Measurements from ENCODE around the gene EIF4A3.
"Not testable (repeated sequence)": the region's sequence is repeated elsewhere in the genome, so short reads cannot be mapped to it uniquely, and the experiment has no call there.

EIF4A3 gene

DNA sequence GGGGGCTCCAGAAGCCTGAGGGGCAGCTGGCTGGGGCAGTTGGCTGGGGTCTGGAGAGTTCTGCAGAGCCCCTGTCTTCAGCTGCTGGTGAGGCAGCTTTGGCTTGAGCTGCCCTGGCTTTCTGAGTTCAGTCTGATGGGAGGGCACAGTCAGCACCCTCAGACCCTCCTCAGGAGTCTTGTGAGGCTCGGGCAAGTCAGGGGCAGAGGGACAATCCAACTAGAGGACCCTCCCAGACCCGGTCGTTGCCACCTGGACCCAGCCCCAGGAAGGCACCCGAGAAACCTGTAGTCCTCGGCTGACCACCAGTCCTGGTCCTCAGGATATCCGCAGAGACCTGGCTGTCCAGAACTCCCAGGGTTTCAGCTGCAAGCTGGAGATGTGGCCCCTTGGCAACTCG, 24.8 kb upstream of the EIF4A3 start:
- no peak for DNase-seq (ENCODE audit: low read depth)

DNA sequence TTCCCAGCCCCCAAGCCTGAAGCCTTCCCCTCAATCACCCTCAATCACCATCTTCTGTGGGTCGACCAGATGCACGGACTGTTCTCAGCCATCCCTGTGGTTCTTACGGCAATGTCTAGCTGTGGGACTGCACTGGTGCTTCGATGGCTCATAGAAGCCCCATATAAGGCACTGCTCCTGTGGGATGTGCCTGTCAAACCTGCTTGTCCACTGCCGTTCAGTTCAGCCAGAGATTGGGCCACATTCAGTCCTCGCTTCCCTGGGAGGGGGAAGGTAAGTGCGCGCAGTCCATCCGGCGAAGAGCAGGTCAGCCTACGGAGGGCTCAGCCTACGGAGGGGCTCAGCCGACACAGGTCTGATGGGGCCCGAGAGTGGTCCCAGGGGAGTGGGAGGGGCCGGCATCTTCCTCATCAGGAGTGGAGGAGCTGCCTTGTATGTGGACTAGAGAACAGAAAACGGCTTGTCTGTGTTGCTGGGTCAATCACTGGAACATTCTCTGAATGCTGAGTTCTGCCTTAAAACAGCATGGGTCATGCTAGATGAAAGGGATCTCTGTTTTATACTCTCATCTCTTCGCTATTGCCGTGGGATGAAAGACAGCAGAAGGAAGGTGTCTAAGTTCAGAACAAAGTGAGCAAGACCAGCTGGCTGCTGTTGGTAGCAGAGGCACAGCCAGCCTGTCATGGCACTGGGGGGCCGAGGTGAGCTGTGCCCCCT, 23.0 kb upstream of the EIF4A3 start, which contains the start of gene CARD14:
Gene CARD14, plus strand, starts transcription at position 247 of the 717 bp plus-strand sequence. CDS start 11,409 bp downstream, outside the sequence.
- no peak for DNase-seq (ENCODE audit: low read depth)

DNA sequence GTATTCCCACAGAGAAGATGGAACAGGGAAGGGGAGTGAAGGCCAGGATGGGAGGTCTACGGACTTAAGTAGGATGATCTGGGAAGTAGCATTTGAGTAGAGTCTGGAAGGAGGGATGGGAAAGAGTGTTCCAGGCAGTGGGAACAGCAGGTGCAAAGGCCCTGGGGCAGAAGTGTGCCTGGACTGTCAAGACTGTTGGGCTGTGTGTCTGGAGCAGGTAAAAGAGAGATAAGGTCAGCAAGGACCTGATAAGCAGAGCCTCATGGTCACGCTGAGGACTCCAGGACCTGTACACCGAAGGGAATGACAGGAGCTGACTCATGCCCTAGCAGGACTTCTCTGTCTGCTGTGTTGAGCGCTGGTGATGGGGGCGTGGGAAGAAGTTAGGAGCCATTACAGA, 22.2 kb upstream of the EIF4A3 start:
- DNase-seq (ENCODE audit: low read depth) = no peak

DNA sequence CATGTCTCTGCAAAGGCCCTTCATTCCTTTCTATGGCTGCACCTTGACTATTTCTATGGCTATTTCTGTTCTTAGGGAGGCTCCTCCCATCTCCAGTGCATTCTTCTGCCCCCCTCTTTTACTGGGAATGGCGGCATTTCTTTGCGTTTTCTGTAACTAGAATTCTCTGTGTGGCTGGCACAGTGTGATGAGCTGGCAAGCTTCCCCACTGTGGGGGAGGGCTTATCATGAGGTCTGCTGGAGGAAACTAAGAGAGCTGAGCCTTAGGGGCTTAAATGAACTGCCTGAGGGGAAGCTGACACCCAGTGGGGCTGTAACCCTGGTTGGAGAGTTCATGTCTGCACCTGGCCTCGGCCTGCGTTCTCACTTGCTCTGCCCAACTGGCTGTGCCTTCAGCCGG, 21.4 kb upstream of the EIF4A3 start:
- DNase-seq (ENCODE audit: low read depth) = no peak

DNA sequence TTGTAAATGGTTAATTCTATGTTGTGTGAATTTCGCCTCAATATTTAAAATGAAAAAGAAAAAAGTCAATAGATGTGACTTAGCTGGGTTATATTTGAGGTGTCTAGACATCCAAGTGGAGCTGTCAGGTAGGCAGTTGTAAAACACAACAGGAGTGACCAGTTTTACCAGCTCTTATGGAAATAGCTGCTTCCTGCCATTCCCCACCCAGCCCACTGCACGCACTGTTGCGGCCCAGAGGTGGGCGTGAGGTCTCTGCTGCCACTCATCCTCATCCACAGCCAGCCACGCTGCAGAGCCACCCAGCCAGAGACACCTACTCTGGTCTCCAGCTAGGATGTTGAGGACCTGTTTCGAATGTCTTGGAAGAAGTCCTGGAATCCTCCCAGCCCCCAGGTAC, 19.5 kb upstream of the EIF4A3 start:
- no peak for DNase-seq (ENCODE audit: low read depth)

DNA sequence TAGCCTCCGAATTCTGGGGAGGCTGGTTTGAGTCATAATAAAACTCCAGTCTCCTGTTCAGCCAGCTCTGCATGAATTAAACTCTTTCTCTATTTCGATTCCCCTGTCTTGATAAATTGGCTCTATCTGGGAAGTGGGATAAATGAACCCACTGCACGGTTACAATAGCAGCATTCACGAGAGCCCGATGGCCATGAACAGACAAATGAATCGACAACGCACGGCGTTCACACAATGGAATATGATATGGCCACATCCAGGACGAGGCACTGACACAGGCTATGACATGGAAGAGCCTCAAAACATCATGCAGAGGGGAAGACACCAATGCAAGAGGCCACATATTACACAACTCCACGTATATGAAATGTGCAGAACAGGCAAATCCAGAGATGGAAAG, 17.3 kb upstream of the EIF4A3 start:
- DNase-seq (ENCODE audit: low read depth) = no peak

DNA sequence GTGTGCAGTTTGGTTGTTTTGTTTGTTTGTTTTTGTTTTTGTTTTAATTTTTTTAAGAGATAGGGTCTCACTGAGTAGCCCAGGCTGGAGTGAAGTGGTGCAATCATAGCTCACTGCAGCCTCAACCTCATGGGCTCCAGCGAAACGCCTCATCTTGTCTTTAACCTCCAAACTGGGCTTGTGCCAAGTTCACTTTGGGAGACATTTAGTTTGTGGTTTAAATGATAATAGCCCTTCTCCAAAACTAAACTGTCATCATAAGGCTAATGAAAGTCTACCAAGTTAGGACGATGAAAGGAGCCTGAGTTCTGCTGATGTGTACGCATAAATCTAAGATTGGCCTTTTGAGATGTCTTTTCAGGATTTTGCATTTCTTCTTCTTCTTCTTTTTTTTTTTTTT, 16.4 kb upstream of the EIF4A3 start:
- DNase-seq (ENCODE audit: low read depth) = no peak

DNA sequence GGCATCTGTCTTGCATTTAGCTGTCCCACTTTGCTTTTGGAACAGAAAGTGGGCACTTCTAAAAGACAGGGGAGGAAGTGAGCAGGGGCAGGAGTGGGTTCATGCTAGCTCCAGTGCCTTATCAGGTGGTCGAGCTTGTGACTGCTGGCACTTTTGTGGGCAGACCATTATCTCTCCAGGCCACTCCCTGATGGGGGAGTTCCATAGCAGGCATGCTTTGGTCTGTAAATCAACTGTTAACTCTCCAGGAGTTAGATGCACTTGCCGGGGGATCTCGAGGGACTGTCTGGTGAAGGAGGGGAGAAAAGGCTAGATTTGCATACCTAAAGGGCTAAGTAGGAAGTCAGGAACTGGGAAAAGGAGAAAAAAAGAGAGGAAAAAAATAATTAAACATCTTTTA, 13.6 kb upstream of the EIF4A3 start:
- no peak for DNase-seq (ENCODE audit: low read depth)

DNA sequence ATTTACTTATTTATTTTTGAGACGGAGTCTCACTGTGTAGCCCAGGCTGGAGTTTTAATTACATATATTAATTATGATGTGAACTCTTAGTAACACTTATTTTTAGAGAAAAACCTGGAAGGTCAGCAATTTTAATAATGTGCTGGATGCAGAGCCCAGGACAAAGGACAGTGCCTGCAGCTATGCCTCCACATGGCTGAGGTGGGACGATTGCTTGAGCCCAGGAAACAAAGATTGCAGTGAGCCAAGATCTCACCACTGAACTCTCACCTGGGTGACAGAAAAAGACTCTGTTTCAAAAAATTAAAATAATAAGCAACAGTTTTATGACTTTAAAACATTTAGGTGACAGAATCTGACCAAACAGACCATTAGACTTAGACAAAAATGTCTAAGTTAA, 11.9 kb upstream of the EIF4A3 start:
- DNase-seq (ENCODE audit: low read depth) = no peak

DNA sequence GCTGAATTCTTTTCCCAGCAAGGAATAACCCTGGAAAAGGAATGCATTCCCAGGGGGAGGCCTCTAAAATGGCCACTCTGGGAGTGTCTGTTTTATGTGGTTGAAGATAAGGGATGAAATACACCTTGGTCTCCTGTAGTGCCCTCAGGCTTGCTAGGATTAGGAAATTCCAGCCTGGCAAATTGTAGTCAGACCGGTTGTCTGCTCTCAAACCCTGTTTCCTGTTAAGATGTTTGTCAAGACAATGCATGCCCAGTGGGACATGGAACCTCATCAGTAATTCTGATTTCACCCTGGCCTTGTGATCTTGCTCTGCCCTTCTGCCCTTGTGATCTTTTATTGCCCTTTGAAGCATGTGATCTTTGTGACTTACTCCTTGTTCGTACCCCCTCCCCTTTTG, 8.7 kb upstream of the EIF4A3 start:
- DNase-seq (ENCODE audit: low read depth) = not testable (repeated sequence)

DNA sequence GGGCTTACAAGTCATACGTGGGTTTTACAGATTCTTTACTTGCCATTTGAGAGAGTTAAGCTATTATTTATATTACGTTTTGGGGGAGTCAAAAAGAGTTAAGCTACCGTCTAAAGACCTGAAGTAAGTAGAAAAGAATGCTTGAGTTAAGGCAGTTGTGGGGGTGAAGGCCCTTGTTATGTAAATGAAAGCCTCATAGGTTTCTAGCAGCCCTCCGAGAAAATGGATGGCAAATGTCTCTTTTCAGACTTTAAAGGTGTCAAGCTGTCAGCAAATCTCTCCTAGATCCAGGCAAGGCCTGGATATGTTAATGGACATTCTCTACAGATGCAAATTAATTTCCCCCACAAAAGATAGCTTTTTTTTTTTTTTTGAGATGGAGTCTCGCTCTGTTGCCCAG, 7.2 kb upstream of the EIF4A3 start:
- DNase-seq (ENCODE audit: low read depth) = no peak

DNA sequence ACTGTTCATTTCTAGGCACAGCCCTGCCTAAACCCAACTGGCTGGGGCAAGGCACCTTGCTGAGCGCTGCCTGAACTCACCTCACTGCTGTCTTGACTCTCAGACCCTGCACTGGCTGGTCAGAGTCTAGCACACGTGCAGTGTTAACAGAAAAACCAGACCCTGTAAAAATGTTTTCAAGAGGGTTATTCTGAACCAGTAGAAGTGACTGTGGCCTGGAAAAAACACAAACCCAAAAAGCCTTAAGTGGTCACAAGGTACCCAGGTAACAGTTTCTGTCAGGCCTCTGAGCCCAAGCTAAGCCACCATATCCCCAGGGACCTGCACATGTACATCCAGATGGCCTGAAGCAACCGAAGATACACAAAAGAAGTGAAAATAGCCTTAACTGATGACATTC, 6.1 kb upstream of the EIF4A3 start:
- no peak for DNase-seq (ENCODE audit: low read depth)

DNA sequence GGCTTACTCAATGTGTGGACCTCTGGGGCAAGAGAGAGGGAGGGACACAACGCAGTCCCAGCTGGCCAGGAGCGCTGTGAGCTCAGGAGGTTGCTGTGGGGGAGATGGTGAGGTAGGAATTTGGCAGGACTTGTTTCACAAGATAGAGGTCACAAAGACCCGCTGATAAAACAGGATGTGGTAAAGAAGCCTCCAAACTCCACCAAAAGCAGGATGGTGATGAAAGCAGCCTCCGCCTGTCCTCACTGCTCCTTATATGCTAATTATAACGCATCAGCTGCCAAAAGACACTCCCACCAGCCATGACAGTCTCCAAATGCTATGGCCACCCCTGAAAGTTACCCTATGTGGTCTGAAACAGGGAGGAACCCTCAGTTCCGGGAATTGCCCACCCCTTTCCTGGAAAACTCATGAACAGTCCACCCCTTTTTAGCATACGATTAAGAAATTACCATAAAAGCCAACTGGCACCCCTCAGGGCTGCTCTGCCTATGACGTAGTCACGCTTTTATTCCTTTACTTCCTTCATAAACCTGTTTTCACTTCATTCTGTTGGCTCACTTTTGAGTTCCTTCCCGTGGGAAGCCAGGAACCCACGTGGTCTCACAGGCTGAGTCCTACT, 5.3 kb upstream of the EIF4A3 start:
- DNase-seq (ENCODE audit: low read depth) = no peak

DNA sequence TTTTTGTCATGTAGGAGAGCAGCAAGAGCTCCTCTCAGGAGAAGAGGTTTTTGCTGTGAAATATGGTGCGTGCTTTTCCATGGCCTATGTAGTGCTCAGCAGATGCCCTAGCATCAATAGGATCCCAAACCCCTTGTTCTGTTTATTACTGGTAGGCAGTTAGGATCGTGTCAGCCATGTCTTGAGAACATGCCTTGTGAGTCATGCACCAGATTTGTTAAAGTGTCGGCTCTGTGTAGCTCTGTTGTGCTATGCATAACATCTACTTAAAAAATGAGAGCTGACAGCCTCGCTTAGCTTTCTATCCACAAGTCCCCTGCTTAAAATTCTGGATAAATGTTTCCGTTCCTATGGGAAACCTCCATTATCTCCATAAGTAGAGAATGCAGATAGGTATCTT, 4.4 kb upstream of the EIF4A3 start:
- no peak for DNase-seq (ENCODE audit: low read depth)

DNA sequence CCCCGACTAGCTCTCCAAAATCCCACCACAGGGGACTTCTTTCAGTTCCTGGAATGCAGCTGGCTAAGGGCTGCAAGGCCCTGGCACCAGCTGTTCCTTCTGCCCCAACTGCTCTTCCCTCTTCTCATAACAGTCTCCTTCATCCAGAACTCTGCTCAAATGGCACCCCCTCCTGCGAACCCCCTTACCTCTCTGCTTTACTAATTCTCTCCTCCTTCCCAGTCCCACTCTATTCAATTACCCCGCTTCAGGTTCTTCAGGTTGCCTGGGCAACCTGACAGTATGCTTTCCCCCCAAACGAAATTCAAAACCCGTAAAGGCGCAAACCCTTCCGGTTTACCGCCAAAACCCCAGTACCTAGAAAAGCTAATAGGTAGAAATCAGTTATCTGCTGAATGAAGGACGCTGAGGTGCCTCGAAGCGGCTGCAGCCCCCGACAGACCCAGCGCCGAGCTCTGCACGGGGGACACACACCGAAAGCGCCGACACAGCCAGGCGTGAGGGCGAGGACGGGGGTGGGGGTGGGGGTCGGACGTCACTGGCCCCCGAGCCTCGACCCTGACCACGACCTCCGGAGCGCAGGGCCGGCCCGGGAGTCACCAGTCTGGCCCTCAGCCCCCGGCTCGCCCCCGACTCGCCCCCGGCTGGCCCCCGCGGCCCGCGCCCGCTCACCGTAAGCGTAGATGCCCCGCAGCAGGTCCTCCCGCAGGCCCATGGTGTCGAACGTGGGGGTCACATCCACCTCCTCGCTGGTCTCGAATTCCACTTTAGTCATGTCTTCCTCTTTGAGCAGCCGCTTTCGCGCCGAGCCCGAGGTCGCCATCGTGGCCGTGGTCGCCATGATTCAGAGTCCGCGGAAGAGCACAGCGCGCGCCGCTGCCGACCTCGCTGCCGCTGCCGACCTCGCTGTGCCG, 550 bp downstream of the EIF4A3 start:
- no peak for DNase-seq (ENCODE audit: low read depth)

DNA sequence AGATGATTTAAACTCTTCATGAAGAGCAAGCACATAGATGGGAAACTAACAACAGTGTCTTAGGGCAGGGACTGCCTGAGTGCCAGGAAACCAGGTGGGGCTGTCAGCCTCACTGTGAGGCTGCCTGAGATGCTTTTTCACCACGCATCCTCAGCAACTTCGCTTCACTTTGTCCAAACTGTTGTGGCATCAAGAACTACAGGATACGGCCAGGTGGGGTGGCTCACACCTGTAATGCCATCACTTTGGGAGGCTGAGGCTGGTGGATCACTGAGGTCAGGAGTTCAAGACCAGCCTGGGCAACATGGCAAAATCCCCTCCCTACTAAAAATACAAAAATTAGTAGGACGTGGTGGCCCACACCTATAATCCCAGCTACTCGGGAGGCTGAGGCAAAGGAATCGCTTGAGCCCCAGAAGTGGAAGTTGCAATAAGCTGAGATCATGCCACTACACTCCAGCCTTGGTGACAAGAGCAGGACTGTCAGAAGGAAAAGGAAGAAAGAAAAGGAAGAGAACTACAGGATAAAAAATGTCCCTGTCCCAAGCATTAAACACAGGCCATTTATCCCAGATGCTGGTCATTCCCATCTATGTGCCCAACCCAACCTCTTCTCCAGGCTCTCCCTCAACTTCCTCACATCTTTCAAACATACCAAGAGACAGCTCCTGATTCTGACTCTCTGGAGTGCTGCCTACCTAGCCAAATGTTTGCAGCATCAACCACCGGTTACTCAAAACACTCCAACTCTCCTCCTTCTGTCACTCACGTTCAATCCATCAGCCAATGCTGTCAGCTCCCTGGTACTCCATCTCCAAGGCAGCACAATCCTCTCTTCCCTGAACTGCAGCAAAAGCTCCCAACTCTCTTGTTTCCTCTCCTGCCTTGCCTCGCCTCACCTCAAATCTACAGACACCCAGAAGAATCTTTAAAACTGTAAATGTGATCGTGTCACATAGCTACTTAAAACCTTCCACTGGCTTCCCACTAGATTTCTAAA, 1.6 kb downstream of the EIF4A3 start:
- DNase-seq (ENCODE audit: low read depth) = no peak

DNA sequence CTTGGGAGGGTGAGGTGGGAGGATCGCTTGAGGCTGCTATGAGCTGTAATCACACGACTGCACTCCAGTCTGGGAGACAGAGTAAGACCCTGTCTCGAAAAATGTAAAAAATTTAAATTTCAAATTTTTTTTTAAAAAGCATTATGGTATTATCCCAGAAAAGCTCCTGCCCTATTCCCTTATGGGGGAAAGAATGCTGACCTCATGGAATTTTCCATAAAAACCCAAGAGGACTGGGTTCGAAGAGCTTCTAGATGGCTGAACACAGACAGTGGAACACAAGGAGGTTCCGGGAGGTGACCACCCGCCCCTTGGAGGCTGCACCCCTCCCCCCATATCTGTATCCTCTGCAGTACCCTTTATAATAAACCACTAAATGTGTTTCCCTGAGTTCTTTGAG, 4.0 kb downstream of the EIF4A3 start:
- DNase-seq (ENCODE audit: low read depth) = no peak

DNA sequence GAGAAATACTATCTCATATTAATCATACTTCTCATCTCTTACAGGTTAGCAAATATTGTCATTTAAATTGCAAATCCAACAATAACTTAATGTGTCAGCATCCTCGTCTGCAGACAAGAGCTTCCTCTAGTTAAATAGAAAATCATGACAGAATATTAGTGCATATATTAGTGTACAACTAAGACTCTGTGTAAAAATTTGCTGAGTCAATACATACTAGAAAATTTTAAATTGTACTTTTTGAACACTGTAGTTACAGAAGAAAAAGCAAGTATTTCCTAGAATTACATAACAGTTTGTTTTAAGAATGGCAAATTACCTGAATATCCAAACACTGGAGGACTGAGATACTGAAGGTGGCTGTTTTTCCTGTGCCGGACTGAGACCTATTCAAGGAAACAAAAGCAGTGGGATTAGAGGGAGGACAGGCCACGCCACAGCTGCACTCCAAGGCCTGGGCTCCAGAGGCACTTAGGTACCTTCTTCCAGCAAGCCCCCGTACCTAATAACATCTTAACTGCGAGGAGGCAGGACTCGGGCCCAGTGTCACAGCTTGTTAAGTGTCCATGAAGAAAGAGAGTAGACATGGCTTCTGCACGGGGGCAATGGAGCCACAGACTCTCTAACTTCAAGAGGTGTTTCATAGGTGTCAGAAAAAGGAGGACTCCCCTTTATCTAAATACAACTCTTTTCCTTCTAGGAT, 5.3 kb downstream of the EIF4A3 start:
- DNase-seq (ENCODE audit: low read depth) = no peak

DNA sequence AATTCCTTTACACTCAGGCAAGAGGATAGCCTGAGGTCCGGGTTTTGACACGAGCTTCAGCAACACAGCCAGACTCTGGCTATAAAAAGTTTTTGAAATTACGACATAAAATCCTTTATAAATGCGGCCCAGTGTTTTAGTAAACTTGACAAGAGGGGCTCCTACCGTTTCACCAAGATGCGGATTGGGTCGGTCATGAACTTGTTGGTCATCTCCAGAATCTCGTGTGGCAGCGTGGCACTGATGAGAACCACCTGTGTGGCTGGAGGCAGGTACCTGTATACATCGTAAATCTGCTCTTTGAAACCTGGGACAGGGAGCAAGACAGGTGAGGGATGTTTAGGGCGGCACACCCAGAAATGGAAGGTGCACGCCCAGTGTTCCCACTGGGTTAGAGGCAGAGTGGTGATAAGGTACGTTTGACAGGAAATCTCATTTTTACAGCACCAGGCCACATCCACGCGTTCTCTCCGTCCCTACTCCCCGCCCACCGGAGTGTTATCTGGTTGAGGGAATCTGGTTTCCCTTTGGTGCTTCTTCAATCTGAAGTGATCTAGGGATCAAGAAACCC, 8.0 kb downstream of the EIF4A3 start:
- DNase-seq (ENCODE audit: low read depth) = no peak

DNA sequence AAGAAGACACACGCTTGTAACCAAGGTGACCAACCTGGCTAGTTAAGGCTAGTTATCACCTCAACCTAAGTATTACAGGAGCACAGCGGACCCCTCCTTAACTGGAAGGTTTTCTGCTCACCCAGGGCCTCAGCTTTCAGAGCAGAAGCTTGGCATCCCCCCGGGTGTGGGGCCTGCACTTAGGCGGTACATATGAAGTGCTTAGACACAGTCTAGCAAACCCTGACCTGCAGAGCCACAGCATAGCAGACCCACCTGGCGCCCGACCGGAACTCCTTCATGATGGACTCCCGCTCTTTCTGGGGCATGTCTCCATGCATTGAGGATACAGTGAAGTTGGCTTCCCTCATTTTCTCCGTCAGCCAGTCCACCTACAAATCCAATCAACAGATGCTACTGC, 9.8 kb downstream of the EIF4A3 start:
- no peak for DNase-seq (ENCODE audit: low read depth)

DNA sequence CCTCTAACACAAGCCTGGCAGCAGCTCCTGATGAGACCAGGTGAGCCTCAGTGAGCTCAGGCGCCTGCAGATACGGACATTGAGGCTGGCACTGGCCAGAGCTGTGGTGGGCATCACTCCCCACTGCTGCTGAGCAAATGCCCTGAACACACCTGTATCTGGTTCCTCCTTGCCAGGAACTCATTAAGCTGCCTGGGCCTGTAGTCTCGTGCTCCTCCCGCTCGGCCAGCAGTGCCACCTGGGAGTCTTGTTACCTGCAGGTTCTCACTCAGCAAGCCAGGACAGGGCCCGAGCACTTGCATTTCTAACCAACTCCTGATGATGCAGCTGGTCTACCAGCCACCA, 13.3 kb downstream of the EIF4A3 start:
- DNase-seq (ENCODE audit: low read depth) = no peak
